ENCODE data around the gene LPIN1. TPM values are rescaled to one million over a fixed set of nuclear protein-coding genes. Genes with fewer than 3 reads are reported as not detected.

LPIN1 gene, protein sequence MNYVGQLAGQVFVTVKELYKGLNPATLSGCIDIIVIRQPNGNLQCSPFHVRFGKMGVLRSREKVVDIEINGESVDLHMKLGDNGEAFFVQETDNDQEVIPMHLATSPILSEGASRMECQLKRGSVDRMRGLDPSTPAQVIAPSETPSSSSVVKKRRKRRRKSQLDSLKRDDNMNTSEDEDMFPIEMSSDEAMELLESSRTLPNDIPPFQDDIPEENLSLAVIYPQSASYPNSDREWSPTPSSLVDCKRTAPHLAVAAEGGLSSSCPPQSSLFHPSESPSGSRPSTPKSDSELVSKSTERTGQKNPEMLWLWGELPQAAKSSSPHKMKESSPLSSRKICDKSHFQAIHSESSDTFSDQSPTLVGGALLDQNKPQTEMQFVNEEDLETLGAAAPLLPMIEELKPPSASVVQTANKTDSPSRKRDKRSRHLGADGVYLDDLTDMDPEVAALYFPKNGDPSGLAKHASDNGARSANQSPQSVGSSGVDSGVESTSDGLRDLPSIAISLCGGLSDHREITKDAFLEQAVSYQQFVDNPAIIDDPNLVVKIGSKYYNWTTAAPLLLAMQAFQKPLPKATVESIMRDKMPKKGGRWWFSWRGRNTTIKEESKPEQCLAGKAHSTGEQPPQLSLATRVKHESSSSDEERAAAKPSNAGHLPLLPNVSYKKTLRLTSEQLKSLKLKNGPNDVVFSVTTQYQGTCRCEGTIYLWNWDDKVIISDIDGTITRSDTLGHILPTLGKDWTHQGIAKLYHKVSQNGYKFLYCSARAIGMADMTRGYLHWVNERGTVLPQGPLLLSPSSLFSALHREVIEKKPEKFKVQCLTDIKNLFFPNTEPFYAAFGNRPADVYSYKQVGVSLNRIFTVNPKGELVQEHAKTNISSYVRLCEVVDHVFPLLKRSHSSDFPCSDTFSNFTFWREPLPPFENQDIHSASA
- total RNA-seq: 19.6 and 30.3 TPM in 2 replicates

DNA sequence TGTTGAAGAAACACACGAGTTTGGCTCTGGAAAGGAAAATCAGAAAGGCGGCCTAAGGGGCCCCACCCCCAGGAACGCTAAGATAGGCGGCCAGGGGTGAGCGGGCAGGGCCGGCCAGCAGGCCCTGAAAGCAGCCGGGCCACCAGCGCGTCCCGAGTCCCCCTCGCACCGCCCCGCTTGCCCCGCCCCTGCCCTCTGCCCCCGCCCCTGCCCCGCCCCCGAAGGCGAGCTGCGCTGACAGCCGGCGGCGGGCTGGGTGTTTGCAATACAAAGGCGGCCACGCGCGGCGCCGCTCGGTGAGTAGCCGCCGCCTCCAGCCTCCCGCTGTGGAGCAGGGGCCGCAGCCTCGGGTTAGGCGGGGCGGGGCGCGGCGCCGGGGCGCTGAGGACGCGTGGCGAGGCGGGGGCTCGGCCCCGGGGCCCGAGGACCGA is at the start of gene LPIN1:
Gene LPIN1, plus strand, starts transcription at position 257 of the 431 bp plus-strand sequence. CDS start 18,910 bp downstream, outside the sequence.

Other genes with a start within 250 kb of the LPIN1 start
- 0.06 TPM in 1 of 2 replicates, not detected in the other for gene GREB1, start 212.6 kb upstream of the LPIN1 start, total RNA-seq
- gene NTSR2, start 76.4 kb upstream of the LPIN1 start, total RNA-seq: not detected in 2 replicates

All from bladder microvascular endothelial cell (primary cell).